RWPE2 (cell line): ENCODE results near the gene STIM1.

Experiments
- ATAC-seq: fragments of 200-7000 bp; cut with Tn5 transposase; 3 replicates; pipeline ENCODE4 v1.9.1; 2021; ENCODE audit warnings: low read depth
- DNase-seq: peaks from one replicate; pipeline ENCODE4 v3.0.0-alpha.2; 2020; ENCODE audit warnings: low spot score
- H3K27ac ChIP-seq: fragments of 450-650 bp; 2 replicates; pipeline ENCODE4 v1.5.1; 2017; ENCODE audit warnings: mild to moderate bottlenecking; ENCODE audit not compliant: poor library complexity, severe bottlenecking
- H3K27me3 ChIP-seq: fragments of 250-450 bp; sonication (Bioruptor Pico); 2 replicates; pipeline ENCODE4 v1.5.1; 2021; ENCODE audit warnings: mild to moderate bottlenecking, moderate library complexity; ENCODE audit not compliant: insufficient read depth, poor library complexity, severe bottlenecking
- H3K36me3 ChIP-seq: fragments of 250-450 bp; sonication (Bioruptor Pico); 2 replicates; pipeline ENCODE4 v1.5.1; 2020; ENCODE audit warnings: low read depth, mild to moderate bottlenecking, moderate library complexity
- H3K4me1 ChIP-seq: fragments of 250-450 bp; sonication (Bioruptor Pico); 2 replicates; pipeline ENCODE4 v1.5.1; 2021; ENCODE audit warnings: mild to moderate bottlenecking, moderate library complexity; ENCODE audit not compliant: insufficient read depth, poor library complexity, severe bottlenecking
- H3K4me3 ChIP-seq: fragments of 250-450 bp; sonication (Bioruptor Pico); 2 replicates; pipeline ENCODE4 v1.5.1; 2021; ENCODE audit warnings: mild to moderate bottlenecking, moderate library complexity; ENCODE audit not compliant: severe bottlenecking
- H3K9me3 ChIP-seq: fragments of 250-450 bp; sonication (Bioruptor Pico); 2 replicates; pipeline ENCODE4 v1.5.1; 2021; ENCODE audit warnings: mild to moderate bottlenecking, moderate library complexity; ENCODE audit not compliant: severe bottlenecking
- TF ChIP-seq, protein P1 (sequence below): fragments of 450-650 bp; IDR thresholded peaks from one replicate; pipeline ENCODE4 v1.5.1; 2017; ENCODE audit warnings: mild to moderate bottlenecking, moderate library complexity; ENCODE audit not compliant: poor library complexity, severe bottlenecking

Gene STIM1

DNA sequence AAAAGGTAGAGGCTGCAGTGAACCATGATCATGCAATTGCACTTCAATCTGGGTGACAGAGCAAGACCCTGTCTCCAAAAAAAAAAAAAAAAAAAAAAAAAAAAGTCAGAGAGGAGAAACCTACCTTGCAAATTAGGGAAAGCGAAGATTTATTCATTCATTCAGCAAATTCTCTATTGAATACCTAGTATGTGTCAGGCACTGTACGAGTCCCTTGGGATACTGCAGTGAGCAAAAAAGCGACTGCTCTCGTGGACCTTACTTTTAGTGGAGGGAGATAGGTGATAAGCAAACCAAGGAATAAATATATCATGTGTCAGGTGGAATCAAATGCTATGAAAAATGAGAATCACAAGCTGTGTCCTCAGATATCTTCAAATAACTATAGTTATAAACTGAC, 101.3 kb downstream of the STIM1 start:
- DNase-seq (no peak), ATAC-seq (no peak)
- H3K36me3 ChIP-seq: no peaks in the 10 kb centered on the region
- no peak overlapping the region for H3K27ac ChIP-seq
- H3K4me1 ChIP-seq: peaks cover 13% of the 10 kb centered on the region
- no peaks in the 10 kb centered on the region for H3K9me3 ChIP-seq
- TF ChIP-seq, protein P1, sequence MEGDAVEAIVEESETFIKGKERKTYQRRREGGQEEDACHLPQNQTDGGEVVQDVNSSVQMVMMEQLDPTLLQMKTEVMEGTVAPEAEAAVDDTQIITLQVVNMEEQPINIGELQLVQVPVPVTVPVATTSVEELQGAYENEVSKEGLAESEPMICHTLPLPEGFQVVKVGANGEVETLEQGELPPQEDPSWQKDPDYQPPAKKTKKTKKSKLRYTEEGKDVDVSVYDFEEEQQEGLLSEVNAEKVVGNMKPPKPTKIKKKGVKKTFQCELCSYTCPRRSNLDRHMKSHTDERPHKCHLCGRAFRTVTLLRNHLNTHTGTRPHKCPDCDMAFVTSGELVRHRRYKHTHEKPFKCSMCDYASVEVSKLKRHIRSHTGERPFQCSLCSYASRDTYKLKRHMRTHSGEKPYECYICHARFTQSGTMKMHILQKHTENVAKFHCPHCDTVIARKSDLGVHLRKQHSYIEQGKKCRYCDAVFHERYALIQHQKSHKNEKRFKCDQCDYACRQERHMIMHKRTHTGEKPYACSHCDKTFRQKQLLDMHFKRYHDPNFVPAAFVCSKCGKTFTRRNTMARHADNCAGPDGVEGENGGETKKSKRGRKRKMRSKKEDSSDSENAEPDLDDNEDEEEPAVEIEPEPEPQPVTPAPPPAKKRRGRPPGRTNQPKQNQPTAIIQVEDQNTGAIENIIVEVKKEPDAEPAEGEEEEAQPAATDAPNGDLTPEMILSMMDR: no peak
- no peak overlapping the region for H3K4me3 ChIP-seq
- no peaks in the 10 kb centered on the region for H3K27me3 ChIP-seq

DNA sequence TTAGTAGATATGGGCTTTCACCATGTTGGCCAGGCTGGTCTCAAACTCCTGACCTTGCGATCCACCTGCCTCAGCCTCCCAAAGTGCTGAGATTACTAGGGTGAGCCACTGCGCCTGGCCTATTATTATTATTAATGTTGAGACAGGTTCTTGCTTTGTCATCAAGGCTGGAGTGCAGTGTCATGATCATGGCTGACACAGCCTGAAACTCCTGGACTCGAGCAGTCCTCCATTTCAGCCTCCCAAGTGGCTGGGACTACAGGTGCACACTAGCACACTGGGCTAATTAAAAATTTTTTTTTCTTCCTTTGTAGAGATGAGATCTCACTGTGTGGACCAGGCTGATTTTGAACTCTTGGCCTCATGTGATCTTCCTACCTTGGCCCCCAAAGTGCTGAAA, 102.0 kb downstream of the STIM1 start:
- Histone ChIP-seq H3K27ac (no peak overlapping the region), H3K4me1 (peaks cover 13% of the 10 kb centered on the region)
- DNase-seq: no peak

DNA sequence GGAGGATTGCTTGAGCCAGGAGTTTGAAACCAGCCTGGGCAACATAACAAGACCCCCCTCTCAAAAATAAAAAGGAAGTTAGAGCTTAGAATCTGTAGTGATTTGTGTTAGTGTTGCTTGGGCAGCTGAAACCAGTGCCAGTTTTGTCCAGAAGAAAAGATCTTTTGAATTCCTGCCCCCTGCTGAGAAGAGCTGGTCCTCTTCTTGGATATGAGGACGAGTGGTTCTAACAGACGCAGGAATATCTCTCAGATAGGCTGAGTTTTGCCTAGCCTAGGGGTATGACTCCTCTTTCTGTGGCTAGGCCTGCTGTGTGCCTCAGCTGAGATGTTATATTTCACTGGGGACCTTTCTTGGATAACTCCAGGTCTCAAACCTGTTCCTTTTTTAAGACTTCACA, 102.8 kb downstream of the STIM1 start:
- no peaks in the 10 kb centered on the region for H3K27me3 ChIP-seq
- TF ChIP-seq, protein P1: no peak
- DNase-seq: no peak
- no peak overlapping the region for H3K27ac ChIP-seq
- ATAC-seq: no peak
- peaks cover 13% of the 10 kb centered on the region for H3K4me1 ChIP-seq
- no peaks in the 10 kb centered on the region for H3K36me3 ChIP-seq
- H3K4me3 ChIP-seq: no peak overlapping the region
- H3K9me3 ChIP-seq: no peaks in the 10 kb centered on the region

More for the DNA sequence above, 102.0 kb downstream of the STIM1 start:
- no peak overlapping the region for H3K4me3 ChIP-seq
- no peak for ATAC-seq
- H3K36me3 ChIP-seq: no peaks in the 10 kb centered on the region
- H3K9me3 ChIP-seq: no peaks in the 10 kb centered on the region
- TF ChIP-seq, protein P1: no peak
- no peaks in the 10 kb centered on the region for H3K27me3 ChIP-seq

GRCh38 chr11:3959015-3959902, 103.8 kb downstream of the STIM1 start:
- H3K36me3 ChIP-seq: no peaks in the 10 kb centered on the region
- TF ChIP-seq, protein P1: peak; percentile 23
- H3K4me1 ChIP-seq: peaks cover 11% of the 10 kb centered on the region
- H3K27me3 ChIP-seq: no peaks in the 10 kb centered on the region
- H3K27ac ChIP-seq: no peak overlapping the region
- DNase-seq (no peak), ATAC-seq (peak; percentile 74)
- H3K9me3 ChIP-seq: no peaks in the 10 kb centered on the region
- H3K4me3 ChIP-seq: no peak overlapping the region

DNA sequence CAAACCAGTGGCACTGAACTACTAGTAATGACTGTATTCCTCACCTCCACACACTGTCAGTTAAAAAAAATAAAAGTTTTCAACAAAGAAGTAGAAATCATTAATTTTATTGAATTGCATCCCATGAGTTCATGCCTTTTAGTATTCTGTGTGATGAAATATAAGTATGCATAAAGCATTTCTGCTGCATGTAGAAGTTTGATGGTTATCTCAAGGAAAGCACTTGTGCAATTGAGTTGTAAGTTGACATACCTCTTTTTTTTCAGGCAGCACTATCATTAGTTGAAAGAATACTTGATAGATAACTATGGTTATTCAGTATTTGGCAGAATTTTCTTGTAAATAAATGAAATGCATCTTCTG, 104.4 kb downstream of the STIM1 start:
- Histone ChIP-seq H3K4me1 (peaks cover 5% of the 10 kb centered on the region), H3K9me3 (no peaks in the 10 kb centered on the region), H3K4me3 (no peak overlapping the region), H3K36me3 (no peaks in the 10 kb centered on the region), H3K27me3 (no peaks in the 10 kb centered on the region), H3K27ac (no peak overlapping the region)
- ATAC-seq (no peak), DNase-seq (no peak)
- TF ChIP-seq, protein P1: no peak
